Effector CD8-positive, alpha-beta T cell (primary cell): ENCODE results near the gene C3orf70.
"Not testable (repeated sequence)": the region's sequence is repeated elsewhere in the genome, so short reads cannot be mapped to it uniquely, and the experiment has no call there.

Experiments used
- DNase-seq: peaks from one replicate; lab custom pipeline; 2025; lab: John Stamatoyannopoulos, UW

C3orf70 gene

GRCh38 chr3:185151101-185151963 lies 1.5 kb downstream of the C3orf70 start:
- DNase-seq, result no peak

DNA sequence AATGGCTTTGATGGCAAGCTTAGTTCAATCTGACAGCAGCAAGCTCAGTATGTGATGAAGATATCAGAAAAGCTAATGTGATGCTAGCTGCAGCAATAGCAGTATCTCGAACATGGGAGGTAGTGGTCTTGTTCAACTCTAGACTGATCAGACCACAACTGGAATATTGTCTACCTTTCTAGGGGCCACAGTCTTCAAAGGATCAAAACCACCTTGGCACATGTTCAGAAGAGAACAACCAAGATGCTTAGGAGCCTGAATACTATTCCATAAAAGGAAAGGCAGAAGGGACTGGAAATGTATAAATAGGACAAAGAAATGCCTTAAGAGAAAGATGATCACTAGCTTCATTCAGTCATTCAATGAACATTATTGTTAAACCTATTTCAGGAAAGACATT lies 2.3 kb downstream of the C3orf70 start:
- no peak for DNase-seq

- no peak for DNase-seq
Observed at GRCh38 chr3:185149591-185149990, 3.3 kb downstream of the C3orf70 start.

- no peak for DNase-seq
Observed at GRCh38 chr3:185145511-185145910, 7.3 kb downstream of the C3orf70 start.

DNA sequence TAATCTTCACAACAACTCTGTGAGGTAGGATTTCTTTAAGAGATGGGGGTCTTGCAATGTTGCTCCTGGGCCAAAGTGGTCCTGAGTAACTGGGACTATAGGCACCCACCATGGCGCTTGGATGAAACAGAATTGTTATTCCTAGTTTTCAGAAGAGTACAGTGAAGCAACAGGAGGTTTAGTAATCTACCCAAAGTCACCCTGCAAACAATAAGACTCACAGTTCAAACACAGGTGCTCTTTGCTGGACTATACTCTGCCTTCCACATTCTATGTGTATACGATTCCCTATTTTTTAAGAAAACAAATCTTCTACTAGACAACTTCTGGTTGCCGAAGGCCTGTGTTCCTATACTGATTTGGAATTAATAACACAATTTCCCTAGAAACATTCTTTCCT lies 8.1 kb downstream of the C3orf70 start:
- no peak for DNase-seq

DNA sequence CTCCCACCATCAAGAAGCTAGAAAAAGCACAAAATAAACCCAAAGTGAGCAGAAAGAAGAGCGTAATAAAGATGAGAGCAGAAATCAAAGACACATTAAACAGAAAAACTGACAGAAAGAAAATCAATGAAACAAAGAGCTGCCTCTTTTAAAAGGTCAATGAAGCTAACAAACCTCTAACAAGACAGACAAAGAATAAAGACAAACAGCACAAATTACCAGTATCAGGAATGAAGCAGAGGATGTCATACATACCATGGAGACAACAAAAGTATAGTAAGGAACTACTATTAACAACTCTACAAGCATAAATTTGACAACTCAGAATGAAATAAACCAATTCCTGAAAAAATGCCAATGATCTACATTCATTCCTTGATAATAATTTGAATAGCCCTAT lies 15.0 kb downstream of the C3orf70 start:
- DNase-seq, result no peak

- DNase-seq, result no peak
Observed at GRCh38 chr3:185134509-185134908, 18.4 kb downstream of the C3orf70 start.

GRCh38 chr3:185131602-185132256 lies 21.1 kb downstream of the C3orf70 start:
- no peak for DNase-seq

DNA sequence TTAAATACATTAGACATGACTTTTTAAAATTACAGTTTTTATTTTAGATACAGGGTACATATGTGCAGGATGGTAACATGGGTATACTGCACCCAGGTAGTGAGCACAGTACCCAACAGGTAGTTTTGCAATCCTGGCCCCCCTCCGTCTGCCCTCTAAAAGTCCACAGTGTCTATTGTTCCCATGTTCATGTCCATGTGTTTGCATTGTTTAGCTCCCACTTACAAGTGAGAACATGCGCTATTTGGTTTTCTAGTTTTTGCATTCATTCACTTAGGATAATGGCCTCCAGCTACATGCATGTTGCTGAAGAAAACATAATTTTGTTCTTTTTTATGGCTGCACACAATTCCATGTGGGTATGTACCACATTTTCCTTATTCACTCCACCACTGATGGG lies 23.8 kb downstream of the C3orf70 start:
- DNase-seq, result no peak

- DNase-seq, result no peak
Observed at GRCh38 chr3:185126201-185126600, 26.7 kb downstream of the C3orf70 start.

- DNase-seq, result no peak
Observed at GRCh38 chr3:185120126-185120525, 32.7 kb downstream of the C3orf70 start.

DNA sequence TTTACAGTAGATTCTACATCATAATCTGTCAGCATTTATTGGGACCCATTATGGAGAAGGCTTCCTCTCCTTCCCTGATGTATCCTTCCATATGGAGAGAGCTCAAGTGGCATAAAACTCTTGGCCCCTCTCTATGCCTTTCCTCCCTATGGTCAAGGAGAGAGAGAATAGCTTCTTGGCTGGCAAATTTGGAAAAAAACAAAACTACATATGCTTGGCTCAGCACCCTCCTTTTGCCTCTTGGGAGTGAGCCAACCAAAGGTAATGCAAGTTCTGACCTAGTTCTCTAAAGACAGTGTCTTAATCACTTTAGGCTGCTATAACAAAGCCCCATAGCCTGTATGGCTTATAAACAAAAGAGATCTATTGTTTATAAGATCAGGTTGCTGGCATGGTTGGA lies 37.5 kb downstream of the C3orf70 start:
- no peak for DNase-seq

- no peak for DNase-seq
Observed at GRCh38 chr3:185114756-185115155, 38.1 kb downstream of the C3orf70 start.

DNA sequence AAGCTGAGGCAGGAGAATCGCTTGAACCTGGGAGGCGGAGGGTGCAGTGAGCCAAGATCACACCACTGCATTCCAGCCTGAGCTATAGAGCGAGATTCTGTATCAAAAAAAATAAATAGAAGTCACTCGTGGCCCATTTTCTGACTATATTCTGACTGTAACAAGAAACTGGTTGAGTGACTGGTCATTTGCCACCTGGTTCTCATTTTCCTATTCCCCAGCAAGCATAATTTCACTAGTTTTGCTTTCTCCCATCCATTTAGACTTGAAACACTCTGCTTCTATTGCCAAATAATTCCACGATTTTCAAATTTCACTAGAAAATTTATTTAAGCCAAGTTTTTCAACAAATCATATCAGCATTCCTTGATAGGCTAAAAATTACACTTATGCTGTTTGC lies 40.7 kb downstream of the C3orf70 start:
- no peak for DNase-seq

GRCh38 chr3:185109012-185109411 lies 43.8 kb downstream of the C3orf70 start:
- DNase-seq, result not testable (repeated sequence)

DNA sequence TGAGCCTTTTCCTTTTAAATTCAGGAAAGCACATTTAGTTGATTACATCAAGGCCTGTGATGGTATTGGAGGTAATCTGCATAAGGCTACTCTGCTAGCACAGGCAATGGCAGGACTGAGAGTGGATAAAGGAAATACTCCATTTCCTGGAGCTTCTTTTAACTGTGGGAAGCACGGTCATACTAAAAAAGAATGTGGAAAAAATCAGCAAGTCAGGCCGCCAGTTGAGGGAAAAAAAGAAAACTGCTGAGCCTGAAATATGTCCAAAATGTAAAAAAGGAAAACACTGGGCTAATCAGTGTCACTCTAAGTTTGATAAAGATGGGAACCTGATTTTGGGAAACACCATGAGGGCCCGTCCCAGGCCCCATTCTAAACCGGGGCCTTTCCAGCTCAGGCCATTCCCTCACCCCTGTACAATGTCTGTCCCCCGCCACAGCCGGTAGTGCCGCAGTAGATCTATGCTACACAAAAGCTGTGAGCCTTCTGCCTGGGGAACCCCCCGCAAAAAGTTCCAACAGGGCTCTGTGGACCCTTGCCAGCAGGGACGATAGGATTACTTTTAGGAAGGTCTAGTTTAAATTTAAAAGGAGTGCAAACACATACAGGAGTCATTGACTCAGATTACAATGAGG lies 46.5 kb downstream of the C3orf70 start:
- not testable (repeated sequence) for DNase-seq

DNA sequence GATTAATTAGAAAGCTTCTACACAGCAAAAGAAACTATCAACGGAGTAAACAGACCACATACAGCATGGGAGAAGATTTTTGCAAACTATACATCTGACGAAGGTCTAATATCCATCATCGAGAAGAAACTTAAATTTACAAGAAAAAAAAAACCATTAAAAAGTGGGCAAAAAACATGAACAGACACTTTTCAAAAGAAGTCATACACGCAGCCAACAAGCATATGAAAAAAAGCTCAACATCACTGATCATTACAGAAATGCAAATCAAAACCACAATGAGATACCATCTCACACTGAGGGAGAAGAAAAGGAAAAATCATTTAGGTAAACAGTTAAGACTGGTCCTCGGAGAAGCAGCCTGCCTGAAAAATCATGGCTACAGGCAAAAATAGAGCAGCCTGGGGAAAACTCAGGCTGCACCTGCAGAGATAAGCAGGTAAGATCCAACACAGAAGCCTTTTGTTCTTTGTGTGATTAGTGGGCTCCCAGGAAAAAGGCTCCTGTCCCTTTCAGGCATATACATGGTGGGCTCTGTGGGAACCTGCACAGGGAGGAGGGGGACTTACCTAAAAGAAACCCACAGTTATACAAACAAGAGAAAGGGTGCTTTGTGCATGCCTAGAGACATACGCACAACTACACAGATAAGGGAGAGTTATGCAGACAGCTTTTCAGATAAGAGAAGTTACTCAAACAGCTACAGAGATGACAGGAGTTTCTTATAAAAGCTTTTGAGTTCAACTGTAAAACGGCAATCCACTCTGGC lies 49.3 kb downstream of the C3orf70 start:
- no peak for DNase-seq

DNA sequence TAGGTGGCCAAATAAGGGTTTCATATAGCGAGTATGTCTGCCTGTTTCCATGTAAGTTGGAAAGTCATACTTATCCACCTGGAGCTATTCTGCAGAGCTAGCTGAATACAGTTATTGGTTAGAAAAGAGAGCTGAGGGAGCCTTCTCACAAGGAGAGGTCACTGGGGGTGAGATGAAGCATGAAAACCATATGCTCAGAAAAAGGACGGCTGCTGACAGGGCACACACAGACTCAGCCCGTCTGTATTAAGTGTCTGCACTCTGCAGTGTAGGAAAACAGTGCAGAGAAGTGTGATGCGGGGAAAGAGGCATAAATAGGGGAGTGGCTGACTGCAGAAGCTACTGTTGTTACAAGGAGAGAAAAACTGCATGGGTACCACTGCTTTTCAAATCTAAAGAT lies 58.2 kb downstream of the C3orf70 start:
- no peak for DNase-seq

- no peak for DNase-seq
Observed at GRCh38 chr3:185093116-185093515, 59.7 kb downstream of the C3orf70 start.

- DNase-seq, result no peak
Observed at GRCh38 chr3:185090811-185091210, 62.0 kb downstream of the C3orf70 start.

- no peak for DNase-seq
Observed at GRCh38 chr3:185089751-185090150, 63.1 kb downstream of the C3orf70 start.

DNA sequence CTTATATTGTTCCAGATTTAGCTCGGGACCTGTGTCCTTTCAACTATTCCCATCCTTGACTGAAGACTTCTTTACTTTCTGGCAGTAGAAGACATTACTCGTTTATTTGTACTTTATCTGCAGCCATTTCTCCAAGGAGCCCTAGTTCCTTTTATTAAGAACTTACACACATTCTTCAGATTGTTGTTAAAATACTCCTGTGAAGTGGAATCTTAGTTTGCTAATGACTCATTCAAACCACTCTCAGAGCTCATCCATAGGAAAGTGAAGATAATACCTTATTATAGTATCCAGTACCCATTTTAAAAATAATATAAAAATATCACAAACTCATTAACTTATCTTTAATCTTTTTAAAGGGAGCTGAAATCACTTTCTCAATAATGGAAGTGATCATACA lies 63.5 kb downstream of the C3orf70 start:
- no peak for DNase-seq
